ENCODE data around the gene PARD3B. TPM values are rescaled to one million over a fixed set of nuclear protein-coding genes. Genes with fewer than 3 reads are reported as not detected.

Gene PARD3B
- total and polyA plus RNA-seq, 2 of the 13 experiments (the other 11 are each of a cell fraction or from before 2014, with no cell fraction given), result 0.71 to 2.3 TPM

DNA sequence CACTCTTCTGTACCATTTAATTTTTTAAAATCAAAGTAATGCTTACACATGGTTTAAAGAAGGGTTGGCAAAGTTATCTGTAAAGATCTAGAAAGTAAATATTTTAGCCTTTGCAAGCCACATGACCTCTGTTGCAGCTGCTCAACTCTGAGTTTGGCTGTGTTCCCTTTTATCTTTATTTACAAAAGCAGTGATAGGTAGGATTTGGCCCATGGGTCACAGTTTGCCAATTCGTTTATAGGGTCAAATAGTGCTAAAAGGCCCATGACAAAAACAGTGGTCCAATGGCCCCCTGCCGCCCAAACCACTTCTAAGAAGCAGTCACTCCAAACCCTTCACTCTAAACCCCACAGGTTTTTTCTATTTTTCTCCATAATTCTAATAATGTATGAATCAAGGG lies 124.8 kb downstream of the PARD3B start (continued):
- TF ChIP-seq ZNF503 (CRISPR knock-in tag; IDR thresholded peaks at IDR 0.05) (0 out of 2 replicates have a peak, but pooled peaks have one; percentile 61), PHF8 (CRISPR knock-in tag; IDR thresholded peaks at IDR 0.05) (no peak), LCORL (IDR thresholded peaks at IDR 0.05) (no peak), LCORL (CRISPR knock-in tag; IDR thresholded peaks at IDR 0.05) (0 out of 2 replicates have a peak, but pooled peaks have one; percentile 61), SOX6 (IDR thresholded peaks at IDR 0.05) (no peak), SOX6 (CRISPR knock-in tag; IDR thresholded peaks at IDR 0.05) (peak; percentile 77), ZNF382 (CRISPR knock-in tag; IDR thresholded peaks at IDR 0.05; ENCODE audit: borderline replicate concordance) (no peak), ZNF609 (CRISPR knock-in tag; IDR thresholded peaks at IDR 0.05; ENCODE audit: borderline replicate concordance) (peak; percentile 57; the same call in 1 of the 2 replicates), ATRX (CRISPR knock-in tag; IDR thresholded peaks at IDR 0.05; ENCODE audit: borderline replicate concordance) (no peak), HDAC2 (CRISPR knock-in tag; IDR thresholded peaks at IDR 0.05) (peak; percentile 78), SALL1 (CRISPR knock-in tag; IDR thresholded peaks at IDR 0.05) (peak; percentile 20; the same call in 1 of the 2 replicates), SOX5 (CRISPR knock-in tag; IDR thresholded peaks at IDR 0.05; ENCODE audit: borderline replicate concordance) (peak; percentile 46; the same call in 1 of the 2 replicates), TCF7L2 (IDR thresholded peaks at IDR 0.05; ENCODE audit: low read depth, low read length) (peak; percentile 72), MIXL1 (CRISPR knock-in tag; IDR thresholded peaks at IDR 0.05) (no peak), HINFP (CRISPR knock-in tag; IDR thresholded peaks at IDR 0.05; ENCODE audit: low read depth) (no peak), ZNF790 (CRISPR knock-in tag; IDR thresholded peaks at IDR 0.05; ENCODE audit: borderline replicate concordance) (no peak), REL (CRISPR knock-in tag; conservative IDR thresholded peaks at IDR 0.05) (no peak), MAFG (CRISPR knock-in tag; IDR thresholded peaks at IDR 0.05) (no peak), FOXJ3 (CRISPR knock-in tag; IDR thresholded peaks at IDR 0.05; ENCODE audit: borderline replicate concordance) (peak; percentile 83; the same call in 1 of the 2 replicates), ZKSCAN8 (CRISPR knock-in tag; IDR thresholded peaks at IDR 0.05; ENCODE audit: borderline replicate concordance) (no peak), ZNF644 (CRISPR knock-in tag; IDR thresholded peaks at IDR 0.05; ENCODE audit: low read depth) (peak; percentile 42; the same call in 1 of the 2 replicates), HNF4A (CRISPR knock-in tag; IDR thresholded peaks at IDR 0.05) (peak; percentile 44; the same call in 1 of the 2 replicates), SIX4 (CRISPR knock-in tag; IDR thresholded peaks at IDR 0.05) (no peak)
- TF ChIP-seq, protein P1, sequence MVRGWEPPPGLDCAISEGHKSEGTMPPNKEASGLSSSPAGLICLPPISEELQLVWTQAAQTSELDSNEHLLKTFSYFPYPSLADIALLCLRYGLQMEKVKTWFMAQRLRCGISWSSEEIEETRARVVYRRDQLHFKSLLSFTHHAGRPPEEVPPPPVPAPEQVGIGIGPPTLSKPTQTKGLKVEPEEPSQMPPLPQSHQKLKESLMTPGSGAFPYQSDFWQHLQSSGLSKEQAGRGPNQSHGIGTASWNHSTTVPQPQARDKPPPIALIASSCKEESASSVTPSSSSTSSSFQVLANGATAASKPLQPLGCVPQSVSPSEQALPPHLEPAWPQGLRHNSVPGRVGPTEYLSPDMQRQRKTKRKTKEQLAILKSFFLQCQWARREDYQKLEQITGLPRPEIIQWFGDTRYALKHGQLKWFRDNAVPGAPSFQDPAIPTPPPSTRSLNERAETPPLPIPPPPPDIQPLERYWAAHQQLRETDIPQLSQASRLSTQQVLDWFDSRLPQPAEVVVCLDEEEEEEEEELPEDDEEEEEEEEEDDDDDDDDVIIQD (CRISPR knock-in tag; IDR thresholded peaks at IDR 0.05; ENCODE audit: low read depth), result peak; percentile 100

All from HepG2 (cell line).